Neural progenitor cell (in vitro differentiated cells): Measurements from ENCODE around the gene SPACA7. TPM values are rescaled to one million over a fixed set of nuclear protein-coding genes. Genes with fewer than 3 reads are reported as not detected.

ENCODE experiments used
- DNase-seq: peaks from one replicate; pipeline ENCODE4 v3.0.0-alpha.2; 2016; ENCODE audit warnings: low spot score
- H2AFZ ChIP-seq: fragments of 200-600 bp; sonication (generic); replicated peaks from 2 replicates; pipeline ENCODE4 v1.6.1; 2016; ENCODE audit warnings: antibody characterized with exemption
- H3F3A ChIP-seq: fragments of 200-600 bp; sonication (generic); 2 replicates; pipeline ENCODE4 v1.6.1; 2016; ENCODE audit warnings: antibody characterized with exemption, low read depth
- H3K27ac ChIP-seq: fragments of 200-600 bp; sonication (generic); 2 replicates; pipeline ENCODE4 v1.5.1; 2016; ENCODE audit warnings: mild to moderate bottlenecking
- H3K27me3 ChIP-seq: fragments of 200-600 bp; sonication (generic); 2 replicates; pipeline ENCODE4 v1.6.1; 2016; ENCODE audit warnings: mild to moderate bottlenecking, moderate library complexity
- H3K36me3 ChIP-seq: fragments of 200-600 bp; sonication (generic); 2 replicates; pipeline ENCODE4 v1.5.1; 2016
- H3K4me1 ChIP-seq: fragments of 200-600 bp; sonication (generic); 2 replicates; pipeline ENCODE4 v1.6.1; 2016; ENCODE audit warnings: mixed run types
- H3K4me2 ChIP-seq: fragments of 200-600 bp; sonication (generic); 2 replicates; pipeline ENCODE4 v1.6.1; 2016
- H3K4me3 ChIP-seq: fragments of 200-600 bp; sonication (generic); 2 replicates; pipeline ENCODE4 v1.5.1; 2016
- H3K79me2 ChIP-seq: fragments of 200-600 bp; sonication (generic); 2 replicates; pipeline ENCODE4 v1.6.1; 2016; ENCODE audit warnings: low read depth
- H3K9ac ChIP-seq: fragments of 200-600 bp; sonication (generic); 2 replicates; pipeline ENCODE4 v1.6.1; 2016
- H3K9me3 ChIP-seq: fragments of 200-600 bp; sonication (generic); 2 replicates; pipeline ENCODE4 v1.5.1; 2016; ENCODE audit warnings: low read depth
- H4K20me1 ChIP-seq: fragments of 200-600 bp; sonication (generic); 2 replicates; pipeline ENCODE4 v1.6.1; 2016; ENCODE audit warnings: low read depth
- H3K27ac Mint-ChIP-seq: 3 replicates; pipeline ENCODE4 v1.8.0; 2021; ENCODE audit warnings: mixed read lengths
- H3K27me3 Mint-ChIP-seq: 2 replicates; pipeline ENCODE4 v1.8.0; 2022; ENCODE audit warnings: low read depth, mild to moderate bottlenecking, inconsistent platforms, moderate library complexity, mixed read lengths; ENCODE audit not compliant: insufficient read depth
- H3K36me3 Mint-ChIP-seq: 3 replicates; pipeline ENCODE4 v1.8.0; 2021; ENCODE audit warnings: mixed read lengths
- H3K4me1 Mint-ChIP-seq: 3 replicates; pipeline ENCODE4 v1.8.0; 2021; ENCODE audit warnings: mixed read lengths
- H3K4me3 Mint-ChIP-seq: 3 replicates; pipeline ENCODE4 v1.8.0; 2021; ENCODE audit warnings: mild to moderate bottlenecking, moderate library complexity, mixed read lengths
- H3K9me3 Mint-ChIP-seq: 3 replicates; pipeline ENCODE4 v1.8.0; 2020; ENCODE audit warnings: mixed read lengths
- CTCF ChIP-seq: fragments of 200-600 bp; sonication (generic); IDR thresholded peaks from 2 replicates; pipeline ENCODE4 v1.5.1; 2017; ENCODE audit warnings: antibody characterized with exemption, mild to moderate bottlenecking
- EZH2 ChIP-seq: fragments of 200-600 bp; sonication (generic); IDR thresholded peaks from 2 replicates; pipeline ENCODE4 v1.6.1; 2017; ENCODE audit warnings: antibody characterized with exemption, mild to moderate bottlenecking, moderate library complexity
- EZH2phosphoT487 ChIP-seq: fragments of 200-600 bp; sonication (generic); IDR thresholded peaks from 2 replicates; pipeline ENCODE4 v1.6.1; 2017; ENCODE audit warnings: antibody characterized with exemption
- total RNA-seq: library from RNA; depleted of rRNA; stranded (reverse); fragments of >200 nt; gene quantifications from 2 replicates; pipeline ENCODE4 v1.2.3, GENCODE V29; 2015; ENCODE audit warnings: low replicate concordance

The SPACA7 gene
- total RNA-seq, 1 donor from 2014 or later: not detected

GRCh38 chr13:112455476-112456059, 79.4 kb downstream of the SPACA7 start:
- peaks cover 10% of the 10 kb centered on the region for H3K9me3 Mint-ChIP-seq
- Histone ChIP-seq H3K9me3 (no peaks in the 10 kb centered on the region), H2AFZ (no peak overlapping the region), H3K79me2 (no peaks in the 10 kb centered on the region), H3K9ac (no peak overlapping the region), H3F3A (no peaks in the 10 kb centered on the region), H3K4me3 (no peak overlapping the region), H3K36me3 (no peaks in the 10 kb centered on the region), H3K4me2 (no peak overlapping the region), H3K4me1 (no peaks in the 10 kb centered on the region), H3K27me3 (no peaks in the 10 kb centered on the region), H3K27ac (no peak overlapping the region), H4K20me1 (no peaks in the 10 kb centered on the region)
- TF ChIP-seq CTCF: no peak
- no peak for TF ChIP-seq EZH2phosphoT487
- no peak for TF ChIP-seq EZH2
- peaks cover 3% of the 10 kb centered on the region for H3K27me3 Mint-ChIP-seq
- no peak overlapping the region for H3K4me3 Mint-ChIP-seq
- no peak for DNase-seq
- H3K36me3 Mint-ChIP-seq: no peaks in the 10 kb centered on the region
- no peak overlapping the region for H3K27ac Mint-ChIP-seq
- peaks cover 16% of the 10 kb centered on the region for H3K4me1 Mint-ChIP-seq

GRCh38 chr13:112456138-112457056, 80.2 kb downstream of the SPACA7 start:
- Mint-ChIP-seq H3K4me3 (no peak overlapping the region), H3K4me1 (peaks cover 9% of the 10 kb centered on the region), H3K27ac (no peak overlapping the region), H3K27me3 (peaks cover 3% of the 10 kb centered on the region), H3K9me3 (peaks cover 16% of the 10 kb centered on the region), H3K36me3 (no peaks in the 10 kb centered on the region)
- TF ChIP-seq CTCF (no peak), EZH2phosphoT487 (no peak), EZH2 (no peak)
- Histone ChIP-seq H3K27ac (no peak overlapping the region), H3K4me3 (no peak overlapping the region), H3K9me3 (no peaks in the 10 kb centered on the region), H2AFZ (no peak overlapping the region), H3K79me2 (no peaks in the 10 kb centered on the region), H3F3A (no peaks in the 10 kb centered on the region), H3K27me3 (no peaks in the 10 kb centered on the region), H3K4me2 (no peak overlapping the region), H3K4me1 (no peaks in the 10 kb centered on the region), H3K9ac (no peak overlapping the region), H4K20me1 (no peaks in the 10 kb centered on the region), H3K36me3 (no peaks in the 10 kb centered on the region)
- no peak for DNase-seq

- no peak overlapping the region for H3K4me3 Mint-ChIP-seq
- Histone ChIP-seq H3K4me1 (no peaks in the 10 kb centered on the region), H2AFZ (no peak overlapping the region), H3K27me3 (no peaks in the 10 kb centered on the region), H3K4me2 (no peak overlapping the region), H4K20me1 (no peaks in the 10 kb centered on the region), H3K79me2 (no peaks in the 10 kb centered on the region), H3F3A (no peaks in the 10 kb centered on the region), H3K36me3 (no peaks in the 10 kb centered on the region), H3K4me3 (no peak overlapping the region), H3K27ac (no peak overlapping the region), H3K9ac (no peak overlapping the region), H3K9me3 (no peaks in the 10 kb centered on the region)
- peaks cover 3% of the 10 kb centered on the region for H3K27me3 Mint-ChIP-seq
- no peak for DNase-seq
- peaks cover 22% of the 10 kb centered on the region for H3K9me3 Mint-ChIP-seq
- TF ChIP-seq CTCF (no peak), EZH2phosphoT487 (no peak), EZH2 (no peak)
- H3K27ac Mint-ChIP-seq: no peak overlapping the region
- H3K36me3 Mint-ChIP-seq: no peaks in the 10 kb centered on the region
- peaks cover 9% of the 10 kb centered on the region for H3K4me1 Mint-ChIP-seq
Observed at GRCh38 chr13:112457081-112457480, 80.9 kb downstream of the SPACA7 start.
